K562 (cell line): ENCODE measurements around the gene FOSL1. TPM values are rescaled to one million over a fixed set of nuclear protein-coding genes. Genes with fewer than 3 reads are reported as not detected.
A peak's percentile ranks its signal among the peaks of the same experiment; 100 is the strongest.

Experiments used
- CBX8 ChIP-seq: fragments of 200-600 bp; sonication (generic); IDR thresholded peaks from 2 replicates; pipeline ENCODE4 v1.6.1; 2012; ENCODE audit warnings: borderline replicate concordance, mixed run types, low read depth, mild to moderate bottlenecking, moderate library complexity, mixed read lengths, low read length, control low read depth, inconsistent platforms; ENCODE audit not compliant: poor library complexity, severe bottlenecking; ENCODE audit errors: extremely low read depth
- DPF2 ChIP-seq: fragments of 450-650 bp; IDR thresholded peaks from 2 replicates; pipeline ENCODE4 v1.6.1; 2016
- NR3C1 ChIP-seq: sonication (generic); formaldehyde crosslinking; IDR thresholded peaks from 2 replicates; pipeline ENCODE4 v1.8.1; 2022; ENCODE audit warnings: missing genetic modification reagents
- NR4A1 ChIP-seq, 2 experiments: fragments of 250-450 bp in 1 of 2; fragments of 450-650 bp in 1 of 2; sonication (Bioruptor Pico) in 1 of 2; IDR thresholded peaks; 2 replicates each; pipeline versions ENCODE4 v1.4.0 to v1.6.1; 2016 to 2020; ENCODE audit warnings: mild to moderate bottlenecking in 2 of 2, missing compliant biosample characterization in 1 of 2, missing genetic modification characterization in 1 of 2, moderate library complexity in 1 of 2
- SMARCA4 ChIP-seq: fragments of 450-650 bp; IDR thresholded peaks from 2 replicates; pipeline ENCODE4 v1.6.1; 2016
- TAF1 ChIP-seq: IDR thresholded peaks from 2 replicates; pipeline ENCODE4 v1.6.1; 2011; ENCODE audit warnings: mild to moderate bottlenecking, low read length, moderate library complexity; ENCODE audit not compliant: insufficient read depth, control insufficient read depth, severe bottlenecking; ENCODE audit errors: extremely low read depth
- THRA ChIP-seq: fragments of 450-650 bp; IDR thresholded peaks from 2 replicates; pipeline ENCODE4 v1.6.1; 2017; ENCODE audit warnings: mild to moderate bottlenecking, moderate library complexity
- THRB ChIP-seq: fragments of 450-650 bp; formaldehyde crosslinking; conservative IDR thresholded peaks from 2 replicates; pipeline ENCODE4 v1.4.0; 2022; ENCODE audit warnings: mild to moderate bottlenecking, missing genetic modification characterization
- ZC3H4 ChIP-seq: sonication (generic); formaldehyde crosslinking; IDR thresholded peaks from 2 replicates; pipeline ENCODE4 v1.9.0; 2021; ENCODE audit warnings: missing genetic modification reagents, borderline replicate concordance
- ZHX1 ChIP-seq: fragments of 150-350 bp; conservative IDR thresholded peaks from 2 replicates; pipeline ENCODE4 v1.6.1; 2014; ENCODE audit warnings: low read length
- ZNF395 ChIP-seq: fragments of 200-800 bp; sonication (Bioruptor generic); IDR thresholded peaks from 2 replicates; pipeline ENCODE4 v1.6.1; 2017; ENCODE audit warnings: missing genetic modification characterization, missing compliant biosample characterization
- ZNF707 ChIP-seq: fragments of 250-450 bp; sonication (Bioruptor Pico); conservative IDR thresholded peaks from 2 replicates; pipeline ENCODE4 v1.8.0; 2022; ENCODE audit warnings: inconsistent platforms, mild to moderate bottlenecking, moderate library complexity
- polyA plus RNA-seq, 8 experiments: library from polyadenylated mRNA; depleted of rRNA in 4 of 8; stranded (reverse) in 5 of 8; unstranded in 3 of 8; fragments of >200 nt; fragmentation: Nextera tagmentation in 2 of 8; fragmentation: Illumina TruSeq in 1 of 8; extraction: Ambion mirVana in 2 of 8; extraction: Trizol in 1 of 8; gene quantifications; 2 replicates each; pipeline versions ENCODE4 v1.2.1 to v1.2.3, GENCODE V29; 2011 to 2014; ENCODE audit warnings: inconsistent platforms in 1 of 8, missing spikeins in 1 of 8
- total RNA-seq, 7 experiments: library from RNA; depleted of rRNA in 6 of 7; stranded (reverse); fragments of >200 nt in 6 of 7; fragmentation: Illumina TruSeq in 2 of 7; extraction: Trizol in 2 of 7; gene quantifications; 2 replicates each; pipeline versions ENCODE4 v1.2.1 to v1.2.3, GENCODE V29; 2011 to 2021; ENCODE audit warnings: low replicate concordance in 1 of 7
- TF ChIP-seq, protein P1 (sequence below): fragments of 450-650 bp; IDR thresholded peaks from 2 replicates; pipeline ENCODE4 v1.6.1; 2017; ENCODE audit warnings: antibody characterized with exemption, mild to moderate bottlenecking
- TF ChIP-seq, protein P2 (sequence below), 2 experiments: fragments of 250-450 bp in 1 of 2; fragments of 450-650 bp in 1 of 2; sonication (Bioruptor Pico) in 1 of 2; IDR thresholded peaks; 2 replicates each; pipeline versions ENCODE4 v1.6.1 to v1.8.0; 2016 to 2021; ENCODE audit warnings: mild to moderate bottlenecking in 2 of 2, moderate library complexity in 2 of 2, missing compliant biosample characterization in 1 of 2, missing genetic modification characterization in 1 of 2

Gene FOSL1
- total and polyA plus RNA-seq, 9 of the 15 experiments (the other 6 are each of a cell fraction or from before 2014, with no cell fraction given), result 3.5 to 39.6 (median 10.0) TPM

GRCh38 chr11:65927904-65928397 is 27.8 kb upstream of the FOSL1 start (continued):
- no peak for TF ChIP-seq NR4A1 (CRISPR knock-in tag; IDR thresholded peaks at IDR 0.05)
- TF ChIP-seq NR4A1 (tag; IDR thresholded peaks at IDR 0.05), result no peak
- no peak for TF ChIP-seq NR3C1 (CRISPR knock-in tag)
- 0 out of 2 replicates have a peak, but pooled peaks have one; percentile 31 for TF ChIP-seq THRB (CRISPR knock-in tag)
- no peak for TF ChIP-seq TAF1
- TF ChIP-seq ZNF395 (CRISPR knock-in tag), result peak; percentile 69
- TF ChIP-seq DPF2, result peak; percentile 53; the same call in 1 of the 2 replicates
- no peak for TF ChIP-seq ZC3H4 (CRISPR knock-in tag)
- TF ChIP-seq, protein P1, sequence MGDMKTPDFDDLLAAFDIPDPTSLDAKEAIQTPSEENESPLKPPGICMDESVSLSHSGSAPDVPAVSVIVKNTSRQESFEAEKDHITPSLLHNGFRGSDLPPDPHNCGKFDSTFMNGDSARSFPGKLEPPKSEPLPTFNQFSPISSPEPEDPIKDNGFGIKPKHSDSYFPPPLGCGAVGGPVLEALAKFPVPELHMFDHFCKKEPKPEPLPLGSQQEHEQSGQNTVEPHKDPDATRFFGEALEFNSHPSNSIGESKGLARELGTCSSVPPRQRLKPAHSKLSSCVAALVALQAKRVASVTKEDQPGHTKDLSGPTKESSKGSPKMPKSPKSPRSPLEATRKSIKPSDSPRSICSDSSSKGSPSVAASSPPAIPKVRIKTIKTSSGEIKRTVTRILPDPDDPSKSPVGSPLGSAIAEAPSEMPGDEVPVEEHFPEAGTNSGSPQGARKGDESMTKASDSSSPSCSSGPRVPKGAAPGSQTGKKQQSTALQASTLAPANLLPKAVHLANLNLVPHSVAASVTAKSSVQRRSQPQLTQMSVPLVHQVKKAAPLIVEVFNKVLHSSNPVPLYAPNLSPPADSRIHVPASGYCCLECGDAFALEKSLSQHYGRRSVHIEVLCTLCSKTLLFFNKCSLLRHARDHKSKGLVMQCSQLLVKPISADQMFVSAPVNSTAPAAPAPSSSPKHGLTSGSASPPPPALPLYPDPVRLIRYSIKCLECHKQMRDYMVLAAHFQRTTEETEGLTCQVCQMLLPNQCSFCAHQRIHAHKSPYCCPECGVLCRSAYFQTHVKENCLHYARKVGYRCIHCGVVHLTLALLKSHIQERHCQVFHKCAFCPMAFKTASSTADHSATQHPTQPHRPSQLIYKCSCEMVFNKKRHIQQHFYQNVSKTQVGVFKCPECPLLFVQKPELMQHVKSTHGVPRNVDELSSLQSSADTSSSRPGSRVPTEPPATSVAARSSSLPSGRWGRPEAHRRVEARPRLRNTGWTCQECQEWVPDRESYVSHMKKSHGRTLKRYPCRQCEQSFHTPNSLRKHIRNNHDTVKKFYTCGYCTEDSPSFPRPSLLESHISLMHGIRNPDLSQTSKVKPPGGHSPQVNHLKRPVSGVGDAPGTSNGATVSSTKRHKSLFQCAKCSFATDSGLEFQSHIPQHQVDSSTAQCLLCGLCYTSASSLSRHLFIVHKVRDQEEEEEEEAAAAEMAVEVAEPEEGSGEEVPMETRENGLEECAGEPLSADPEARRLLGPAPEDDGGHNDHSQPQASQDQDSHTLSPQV, result peak; percentile 71; the same call in 1 of the 2 replicates
- TF ChIP-seq, protein P2, sequence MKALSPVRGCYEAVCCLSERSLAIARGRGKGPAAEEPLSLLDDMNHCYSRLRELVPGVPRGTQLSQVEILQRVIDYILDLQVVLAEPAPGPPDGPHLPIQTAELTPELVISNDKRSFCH (CRISPR knock-in tag; IDR thresholded peaks at IDR 0.05), result no peak
- TF ChIP-seq, protein P2 (tag; IDR thresholded peaks at IDR 0.05), result no peak
- no peak for TF ChIP-seq THRA
- no peak for TF ChIP-seq ZHX1
- TF ChIP-seq ZNF707 (CRISPR knock-in tag), result no peak
- peak; percentile 65; the same call in 1 of the 2 replicates for TF ChIP-seq SMARCA4
- TF ChIP-seq CBX8, result no peak
